Loucy (cell line): ENCODE measurements around the gene FAM131A.

Experiments used
- H2AFZ ChIP-seq: fragments of 200-600 bp; sonication (generic); 2 replicates; pipeline ENCODE4 v1.6.0; 2016; ENCODE audit warnings: antibody characterized with exemption, mild to moderate bottlenecking, low read length, moderate library complexity
- H3F3A ChIP-seq: fragments of 200-600 bp; 2 replicates; pipeline ENCODE4 v1.6.0; 2016; ENCODE audit warnings: antibody characterized with exemption, low read depth, mild to moderate bottlenecking
- H3K27me3 ChIP-seq: fragments of 200-600 bp; sonication (generic); 2 replicates; pipeline ENCODE4 v1.6.1; 2014; ENCODE audit warnings: low read length, mild to moderate bottlenecking; ENCODE audit not compliant: insufficient read depth, poor library complexity, severe bottlenecking
- H3K36me3 ChIP-seq: fragments of 200-600 bp; sonication (generic); 2 replicates; pipeline ENCODE4 v1.6.1; 2016; ENCODE audit warnings: low read length; ENCODE audit not compliant: insufficient read depth
- H3K4me1 ChIP-seq: fragments of 200-600 bp; sonication (generic); 2 replicates; pipeline ENCODE4 v1.5.1; 2014; ENCODE audit warnings: low read length, mild to moderate bottlenecking; ENCODE audit not compliant: insufficient read depth, poor library complexity, severe bottlenecking
- H3K4me2 ChIP-seq: fragments of 200-600 bp; sonication (generic); 2 replicates; pipeline ENCODE4 v1.6.0; 2014; ENCODE audit warnings: antibody characterized with exemption, low read length, low read depth, mild to moderate bottlenecking; ENCODE audit not compliant: poor library complexity, severe bottlenecking
- H3K4me3 ChIP-seq: fragments of 200-600 bp; sonication (generic); 2 replicates; pipeline ENCODE4 v1.5.1; 2014; ENCODE audit warnings: low read length, mild to moderate bottlenecking, mixed read lengths; ENCODE audit not compliant: poor library complexity, severe bottlenecking
- H3K79me2 ChIP-seq: fragments of 200-600 bp; sonication (generic); 2 replicates; pipeline ENCODE4 v1.6.1; 2014; ENCODE audit warnings: low read length; ENCODE audit not compliant: insufficient read depth
- H3K9ac ChIP-seq: fragments of 200-600 bp; sonication (generic); 2 replicates; pipeline ENCODE4 v1.6.0; 2014; ENCODE audit warnings: mild to moderate bottlenecking, low read depth, low read length, moderate library complexity; ENCODE audit not compliant: poor library complexity, severe bottlenecking
- H3K9me2 ChIP-seq: fragments of 200-600 bp; sonication (generic); replicated peaks from 2 replicates; pipeline ENCODE4 v1.6.1; 2016; ENCODE audit warnings: low read depth, low read length, mixed read lengths
- H3K9me3 ChIP-seq: fragments of 200-600 bp; sonication (generic); 2 replicates; pipeline ENCODE4 v1.6.1; 2014; ENCODE audit warnings: mild to moderate bottlenecking, antibody characterized with exemption, low read length, low read depth; ENCODE audit not compliant: insufficient read depth
- H4K20me1 ChIP-seq: fragments of 200-600 bp; sonication (generic); 2 replicates; pipeline ENCODE4 v1.6.0; 2014; ENCODE audit warnings: antibody characterized with exemption, low read length, mild to moderate bottlenecking; ENCODE audit not compliant: insufficient read depth, poor library complexity, severe bottlenecking
- EZH2phosphoT487 ChIP-seq: fragments of 200-600 bp; IDR thresholded peaks from 2 replicates; pipeline ENCODE4 v1.6.1; 2018; ENCODE audit warnings: antibody characterized with exemption, mild to moderate bottlenecking, moderate library complexity, borderline replicate concordance
- TF ChIP-seq, protein P1 (sequence below): fragments of 200-600 bp; sonication (generic); conservative IDR thresholded peaks from 2 replicates; pipeline ENCODE4 v1.5.1; 2014; ENCODE audit warnings: mild to moderate bottlenecking, antibody characterized with exemption, low read length

The FAM131A gene

DNA sequence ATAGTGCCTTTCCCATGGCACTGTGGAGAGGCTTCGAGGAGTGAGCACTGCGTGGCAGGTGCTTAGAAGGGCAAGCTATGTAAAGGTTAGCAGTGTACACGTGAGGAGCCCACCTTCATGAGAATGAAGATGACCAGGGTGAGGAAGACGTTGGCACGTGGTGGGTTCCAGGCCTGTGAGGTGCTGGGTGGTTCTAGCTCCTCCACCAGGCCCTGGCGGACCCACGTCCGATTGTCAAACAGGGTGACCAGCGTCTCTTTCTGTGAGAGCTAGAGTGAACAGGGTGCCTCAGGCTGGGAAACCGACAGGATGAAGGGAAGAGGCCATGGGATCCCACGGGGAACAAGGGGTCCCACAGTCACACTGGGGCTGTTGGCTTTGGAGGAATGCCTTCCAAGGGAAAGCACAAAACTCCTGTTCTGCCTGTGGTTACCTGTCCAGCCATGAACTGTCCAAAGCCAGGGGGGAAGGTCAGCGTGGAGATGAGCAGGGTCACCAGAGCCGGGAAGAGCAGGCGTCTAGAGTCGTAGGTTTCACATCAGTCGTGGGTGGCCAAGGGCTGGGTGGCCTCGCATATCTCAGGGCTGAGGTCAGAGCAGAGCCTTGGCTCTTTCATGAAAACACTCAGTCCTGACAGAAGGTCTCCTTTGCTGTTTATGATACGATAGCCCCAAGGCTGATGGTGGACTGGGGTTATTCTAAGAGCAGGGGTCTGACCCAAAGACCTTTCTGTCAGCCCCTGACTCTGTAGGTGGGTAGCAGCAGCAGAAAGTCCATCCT lies 18.1 kb downstream of the FAM131A start:
- Histone ChIP-seq H3K79me2 (no peaks in the 10 kb centered on the region), H3K36me3 (no peaks in the 10 kb centered on the region), H3K27me3 (no peaks in the 10 kb centered on the region), H3K9me2 (no peaks in the 10 kb centered on the region), H2AFZ (no peak overlapping the region), H3K4me3 (no peak overlapping the region), H4K20me1 (no peaks in the 10 kb centered on the region), H3K4me2 (no peak overlapping the region), H3K4me1 (peaks cover 2% of the 10 kb centered on the region), H3K9ac (no peak overlapping the region), H3K9me3 (no peaks in the 10 kb centered on the region), H3F3A (no peaks in the 10 kb centered on the region)
- TF ChIP-seq, protein P1, sequence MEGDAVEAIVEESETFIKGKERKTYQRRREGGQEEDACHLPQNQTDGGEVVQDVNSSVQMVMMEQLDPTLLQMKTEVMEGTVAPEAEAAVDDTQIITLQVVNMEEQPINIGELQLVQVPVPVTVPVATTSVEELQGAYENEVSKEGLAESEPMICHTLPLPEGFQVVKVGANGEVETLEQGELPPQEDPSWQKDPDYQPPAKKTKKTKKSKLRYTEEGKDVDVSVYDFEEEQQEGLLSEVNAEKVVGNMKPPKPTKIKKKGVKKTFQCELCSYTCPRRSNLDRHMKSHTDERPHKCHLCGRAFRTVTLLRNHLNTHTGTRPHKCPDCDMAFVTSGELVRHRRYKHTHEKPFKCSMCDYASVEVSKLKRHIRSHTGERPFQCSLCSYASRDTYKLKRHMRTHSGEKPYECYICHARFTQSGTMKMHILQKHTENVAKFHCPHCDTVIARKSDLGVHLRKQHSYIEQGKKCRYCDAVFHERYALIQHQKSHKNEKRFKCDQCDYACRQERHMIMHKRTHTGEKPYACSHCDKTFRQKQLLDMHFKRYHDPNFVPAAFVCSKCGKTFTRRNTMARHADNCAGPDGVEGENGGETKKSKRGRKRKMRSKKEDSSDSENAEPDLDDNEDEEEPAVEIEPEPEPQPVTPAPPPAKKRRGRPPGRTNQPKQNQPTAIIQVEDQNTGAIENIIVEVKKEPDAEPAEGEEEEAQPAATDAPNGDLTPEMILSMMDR = no peak
- TF ChIP-seq EZH2phosphoT487 = no peak

DNA sequence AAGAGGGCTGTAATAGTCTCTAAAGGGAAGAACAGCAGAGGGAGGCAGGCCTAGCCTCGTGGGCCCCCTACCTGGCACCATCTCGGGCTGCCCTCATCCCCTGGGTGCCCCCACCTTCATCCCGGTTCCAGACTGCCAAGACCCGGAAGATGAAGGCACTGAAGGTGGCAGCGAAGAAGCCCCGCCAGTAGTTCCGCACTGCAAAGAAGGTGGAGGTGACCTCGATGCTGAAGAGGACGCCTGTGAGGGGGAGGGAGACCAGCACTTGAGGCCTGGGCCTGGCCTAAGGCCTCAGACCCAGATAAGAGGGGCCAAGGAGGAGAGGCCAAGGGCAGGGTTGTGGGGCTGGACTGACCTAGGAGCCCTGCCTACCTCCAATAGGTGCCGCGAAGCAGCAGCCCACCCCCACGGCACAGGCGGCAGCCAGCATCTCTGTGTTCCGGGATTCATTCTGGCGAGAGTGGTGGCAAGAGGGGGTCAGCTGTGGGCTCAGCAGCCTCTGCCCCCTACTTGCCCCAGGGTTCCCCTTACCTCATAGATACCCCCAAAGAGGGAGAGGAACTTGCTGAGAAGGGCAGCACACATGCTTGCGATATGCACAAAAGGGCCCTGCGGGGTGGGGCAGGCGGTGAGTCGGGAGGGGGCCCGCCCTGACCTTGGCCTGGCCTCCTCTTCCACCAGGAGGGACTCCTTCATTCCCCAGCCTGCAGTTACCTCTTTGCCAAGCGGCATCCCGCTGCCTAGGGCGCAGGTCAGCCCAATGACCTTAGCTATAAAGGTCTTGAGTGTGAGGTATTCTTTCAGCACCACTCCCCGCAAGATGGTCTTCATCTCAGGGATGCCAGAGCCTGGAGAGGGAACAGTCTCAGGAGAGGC lies 20.1 kb downstream of the FAM131A start:
- H3K4me1 ChIP-seq = peaks cover 10% of the 10 kb centered on the region
- H3K4me2 ChIP-seq = no peak overlapping the region
- no peak for TF ChIP-seq EZH2phosphoT487
- TF ChIP-seq, protein P1 = no peak
- H4K20me1 ChIP-seq = no peaks in the 10 kb centered on the region
- no peaks in the 10 kb centered on the region for H3F3A ChIP-seq
- H3K27me3 ChIP-seq = no peaks in the 10 kb centered on the region
- H3K9me2 ChIP-seq = no peaks in the 10 kb centered on the region
- H3K36me3 ChIP-seq = no peaks in the 10 kb centered on the region
- peaks cover 15% of the 10 kb centered on the region; the same call in 1 of the 2 replicates for H3K79me2 ChIP-seq
- no peaks in the 10 kb centered on the region for H3K9me3 ChIP-seq
- H3K9ac ChIP-seq = no peak overlapping the region
- H2AFZ ChIP-seq = no peak overlapping the region
- H3K4me3 ChIP-seq = no peak overlapping the region

DNA sequence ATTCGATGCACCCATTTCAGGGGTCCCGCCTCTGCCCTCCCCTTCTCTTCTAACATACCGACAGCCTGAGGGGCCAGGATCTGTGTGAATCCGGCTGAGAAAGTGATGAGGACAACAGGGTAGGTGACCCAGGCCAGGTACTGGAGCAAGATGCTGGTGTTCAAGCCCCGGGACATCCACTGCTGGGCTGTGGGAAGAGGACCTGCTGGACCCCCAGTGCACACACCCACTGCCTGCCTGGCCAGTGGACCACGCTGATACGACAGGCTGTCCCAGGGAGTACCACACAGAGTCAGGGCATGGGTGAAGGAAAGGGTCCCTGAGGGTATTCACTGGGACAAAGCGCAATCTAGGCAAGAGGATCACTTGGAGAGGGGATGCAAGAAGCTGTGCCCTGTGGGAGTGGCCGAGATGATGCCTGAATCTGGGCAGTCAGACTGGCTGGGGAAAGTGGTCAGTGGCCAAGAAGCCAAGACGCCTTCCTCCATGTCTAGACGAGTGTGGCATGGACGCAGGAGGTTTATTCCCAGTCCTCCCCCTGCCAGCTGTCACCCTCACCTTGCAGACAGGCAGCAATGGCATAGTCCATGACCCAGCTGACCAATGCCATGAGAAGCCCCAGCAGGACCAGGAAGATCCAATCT lies 20.8 kb downstream of the FAM131A start:
- no peaks in the 10 kb centered on the region for H3K9me2 ChIP-seq
- peaks cover 10% of the 10 kb centered on the region for H3K4me1 ChIP-seq
- peaks cover 15% of the 10 kb centered on the region; the same call in 1 of the 2 replicates for H3K79me2 ChIP-seq
- H3F3A ChIP-seq = no peaks in the 10 kb centered on the region
- TF ChIP-seq, protein P1 = no peak
- TF ChIP-seq EZH2phosphoT487 = no peak
- no peaks in the 10 kb centered on the region for H3K36me3 ChIP-seq
- no peaks in the 10 kb centered on the region for H3K9me3 ChIP-seq
- no peaks in the 10 kb centered on the region for H3K27me3 ChIP-seq
- H3K4me3 ChIP-seq = no peak overlapping the region
- no peaks in the 10 kb centered on the region for H4K20me1 ChIP-seq
- no peak overlapping the region for H2AFZ ChIP-seq
- no peak overlapping the region for H3K9ac ChIP-seq
- no peak overlapping the region for H3K4me2 ChIP-seq
